ENCODE results near the gene MED12.

DNA sequence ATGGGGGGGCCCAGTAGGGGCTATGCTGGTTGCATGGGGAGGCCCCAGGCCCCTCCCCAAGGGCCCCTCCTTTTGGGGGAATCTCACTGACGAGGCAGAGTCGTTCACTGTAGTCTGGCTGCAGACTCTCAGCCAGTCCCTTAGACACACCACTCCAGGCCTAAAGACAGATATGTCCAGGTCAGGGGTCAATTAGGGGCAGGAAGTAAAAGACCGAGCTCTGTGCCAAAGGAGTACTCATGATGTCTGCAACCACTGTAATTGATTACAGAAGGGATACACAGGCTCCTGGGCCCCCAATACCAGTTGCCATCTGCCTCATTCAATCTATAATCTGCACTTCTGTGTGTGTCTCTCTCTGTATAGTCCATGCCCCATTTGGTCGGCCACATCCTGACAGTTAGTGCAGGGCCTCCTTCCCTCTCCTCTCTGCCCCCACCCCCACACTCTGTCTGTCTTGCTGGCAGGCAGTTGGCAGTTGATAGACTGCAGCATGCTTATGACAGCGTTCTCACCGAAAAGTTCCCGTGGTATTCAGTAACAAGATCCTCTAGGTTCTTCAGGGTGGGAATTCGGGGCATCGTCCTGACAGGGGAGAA lies 10.5 kb upstream of the MED12 start:
- TF ChIP-seq, protein P1, sequence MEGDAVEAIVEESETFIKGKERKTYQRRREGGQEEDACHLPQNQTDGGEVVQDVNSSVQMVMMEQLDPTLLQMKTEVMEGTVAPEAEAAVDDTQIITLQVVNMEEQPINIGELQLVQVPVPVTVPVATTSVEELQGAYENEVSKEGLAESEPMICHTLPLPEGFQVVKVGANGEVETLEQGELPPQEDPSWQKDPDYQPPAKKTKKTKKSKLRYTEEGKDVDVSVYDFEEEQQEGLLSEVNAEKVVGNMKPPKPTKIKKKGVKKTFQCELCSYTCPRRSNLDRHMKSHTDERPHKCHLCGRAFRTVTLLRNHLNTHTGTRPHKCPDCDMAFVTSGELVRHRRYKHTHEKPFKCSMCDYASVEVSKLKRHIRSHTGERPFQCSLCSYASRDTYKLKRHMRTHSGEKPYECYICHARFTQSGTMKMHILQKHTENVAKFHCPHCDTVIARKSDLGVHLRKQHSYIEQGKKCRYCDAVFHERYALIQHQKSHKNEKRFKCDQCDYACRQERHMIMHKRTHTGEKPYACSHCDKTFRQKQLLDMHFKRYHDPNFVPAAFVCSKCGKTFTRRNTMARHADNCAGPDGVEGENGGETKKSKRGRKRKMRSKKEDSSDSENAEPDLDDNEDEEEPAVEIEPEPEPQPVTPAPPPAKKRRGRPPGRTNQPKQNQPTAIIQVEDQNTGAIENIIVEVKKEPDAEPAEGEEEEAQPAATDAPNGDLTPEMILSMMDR (IDR thresholded peaks at IDR 0.05) = no peak
- no peak for TF ChIP-seq POLR2A (IDR thresholded peaks at IDR 0.05)
